ENCODE data around the gene HAAO.

The HAAO gene

GRCh38 chr2:42829671-42830440 lies 37.5 kb upstream of the HAAO start:
- Histone ChIP-seq H3K27ac (ENCODE audit: low read length) (no peak overlapping the region), H3K9me2 (replicated peaks; ENCODE audit: insufficient read depth, low read length) (no peaks in the 10 kb centered on the region), H3K4me2 (ENCODE audit: low read depth, low read length) (no peak overlapping the region), H4K20me1 (ENCODE audit: insufficient read depth, low read length) (no peaks in the 10 kb centered on the region), H3K9ac (ENCODE audit: low read length) (no peak overlapping the region), H3K9me3 (replicated peaks; ENCODE audit: insufficient read depth, low read length) (no peaks in the 10 kb centered on the region), H2AFZ (ENCODE audit: low read length) (no peak overlapping the region), H3K4me1 (ENCODE audit: low read length) (no peaks in the 10 kb centered on the region), H3K27me3 (replicated peaks; ENCODE audit: insufficient read depth, low read length) (no peaks in the 10 kb centered on the region), H3F3A (ENCODE audit: insufficient read depth, low read length) (no peaks in the 10 kb centered on the region), H3K4me3 (ENCODE audit: low read length) (no peak overlapping the region), H3K36me3 (replicated peaks; ENCODE audit: insufficient read depth, low read length) (no peaks in the 10 kb centered on the region), H3K79me2 (ENCODE audit: low read length) (no peaks in the 10 kb centered on the region)
- no peak for DNase-seq
- TF ChIP-seq EZH2phosphoT487 (IDR thresholded peaks at IDR 0.05; ENCODE audit: low read length) (no peak), EZH2 (optimal IDR thresholded peaks at IDR 0.05; ENCODE audit: low read depth, low read length) (no peak), CTCF (IDR thresholded peaks at IDR 0.05; ENCODE audit: low read length) (no peak)

- peak; percentile 67 for DNase-seq
- H3K9ac ChIP-seq (ENCODE audit: low read length) = no peak overlapping the region
- H4K20me1 ChIP-seq (ENCODE audit: insufficient read depth, low read length) = no peaks in the 10 kb centered on the region
- H3K4me1 ChIP-seq (ENCODE audit: low read length) = no peaks in the 10 kb centered on the region
- H3F3A ChIP-seq (ENCODE audit: insufficient read depth, low read length) = no peaks in the 10 kb centered on the region
- H3K27me3 ChIP-seq (replicated peaks; ENCODE audit: insufficient read depth, low read length) = no peaks in the 10 kb centered on the region
- no peaks in the 10 kb centered on the region for H3K36me3 ChIP-seq (replicated peaks; ENCODE audit: insufficient read depth, low read length)
- H3K4me2 ChIP-seq (ENCODE audit: low read depth, low read length) = no peak overlapping the region
- no peaks in the 10 kb centered on the region for H3K79me2 ChIP-seq (ENCODE audit: low read length)
- H3K9me2 ChIP-seq (replicated peaks; ENCODE audit: insufficient read depth, low read length) = no peaks in the 10 kb centered on the region
- no peak overlapping the region for H3K4me3 ChIP-seq (ENCODE audit: low read length)
- no peak overlapping the region for H3K27ac ChIP-seq (ENCODE audit: low read length)
- H3K9me3 ChIP-seq (replicated peaks; ENCODE audit: insufficient read depth, low read length) = no peaks in the 10 kb centered on the region
- H2AFZ ChIP-seq (ENCODE audit: low read length) = no peak overlapping the region
- TF ChIP-seq CTCF (IDR thresholded peaks at IDR 0.05; ENCODE audit: low read length) (peak; percentile 97), EZH2 (optimal IDR thresholded peaks at IDR 0.05; ENCODE audit: low read depth, low read length) (no peak)
Observed at GRCh38 chr2:42828487-42829425, 36.4 kb upstream of the HAAO start.

GRCh38 chr2:42827647-42828486 lies 35.5 kb upstream of the HAAO start:
- Histone ChIP-seq H2AFZ (ENCODE audit: low read length) (peak overlapping the region; percentile 54), H3K27ac (ENCODE audit: low read length) (no peak overlapping the region), H3K9me2 (replicated peaks; ENCODE audit: insufficient read depth, low read length) (no peaks in the 10 kb centered on the region), H3F3A (ENCODE audit: insufficient read depth, low read length) (no peaks in the 10 kb centered on the region), H3K27me3 (replicated peaks; ENCODE audit: insufficient read depth, low read length) (no peaks in the 10 kb centered on the region), H3K36me3 (replicated peaks; ENCODE audit: insufficient read depth, low read length) (no peaks in the 10 kb centered on the region), H4K20me1 (ENCODE audit: insufficient read depth, low read length) (no peaks in the 10 kb centered on the region), H3K4me2 (ENCODE audit: low read depth, low read length) (peak overlapping the region; percentile 81; the same call in 1 of the 2 replicates), H3K4me1 (ENCODE audit: low read length) (no peaks in the 10 kb centered on the region), H3K9me3 (replicated peaks; ENCODE audit: insufficient read depth, low read length) (no peaks in the 10 kb centered on the region), H3K9ac (ENCODE audit: low read length) (no peak overlapping the region), H3K4me3 (ENCODE audit: low read length) (peak overlapping the region; percentile 42), H3K79me2 (ENCODE audit: low read length) (no peaks in the 10 kb centered on the region)
- peak; percentile 80 for DNase-seq
- TF ChIP-seq EZH2phosphoT487 (IDR thresholded peaks at IDR 0.05; ENCODE audit: low read length) (no peak), EZH2 (optimal IDR thresholded peaks at IDR 0.05; ENCODE audit: low read depth, low read length) (no peak), CTCF (IDR thresholded peaks at IDR 0.05; ENCODE audit: low read length) (peak; percentile 89)

Measured in MM.1S (cell line).